Measurements from ENCODE around the gene ULK4.

The ULK4 gene

GRCh38 chr3:41308119-41308518, 653.8 kb downstream of the ULK4 start:
- Histone ChIP-seq H4K20me1 (ENCODE audit: insufficient read depth, low read length) (no peaks in the 10 kb centered on the region), H3K79me2 (ENCODE audit: insufficient read depth, low read length) (no peaks in the 10 kb centered on the region), H3K4me3 (ENCODE audit: low read depth in 1 of 2, low read length in 2 of 2) (no peak overlapping the region), H3K27ac (ENCODE audit: low read length) (no peak overlapping the region), H3K4me1 (ENCODE audit: insufficient read depth, low read length) (no peaks in the 10 kb centered on the region), H3K4me2 (ENCODE audit: insufficient read depth, low read length) (no peak overlapping the region), H3K27me3 (ENCODE audit: insufficient read depth, low read length, poor library complexity) (no peaks in the 10 kb centered on the region), H3K9ac (ENCODE audit: low read depth, low read length) (no peak overlapping the region), H2AFZ (ENCODE audit: low read depth, low read length) (no peak overlapping the region), H3K9me3 (ENCODE audit: insufficient read depth, low read length, severe bottlenecking) (no peaks in the 10 kb centered on the region), H3K36me3 (ENCODE audit: insufficient read depth, low read length) (no peaks in the 10 kb centered on the region)
- no peak for TF ChIP-seq EZH2 (IDR thresholded peaks at IDR 0.05; ENCODE audit: borderline replicate concordance, low read depth, low read length, severe bottlenecking)
- TF ChIP-seq CTCF (IDR thresholded peaks at IDR 0.05; ENCODE audit: borderline replicate concordance, extremely low read depth, low read length, poor library complexity, severe bottlenecking) = no peak
- ATAC-seq (ENCODE audit: insufficient read depth, low read depth) = no peak
- DNase-seq = no peak

- Histone ChIP-seq H4K20me1 (ENCODE audit: insufficient read depth, low read length) (no peaks in the 10 kb centered on the region), H3K36me3 (ENCODE audit: insufficient read depth, low read length) (no peaks in the 10 kb centered on the region), H2AFZ (ENCODE audit: low read depth, low read length) (no peak overlapping the region), H3K4me2 (ENCODE audit: insufficient read depth, low read length) (no peak overlapping the region), H3K9ac (ENCODE audit: low read depth, low read length) (no peak overlapping the region), H3K79me2 (ENCODE audit: insufficient read depth, low read length) (no peaks in the 10 kb centered on the region), H3K27me3 (ENCODE audit: insufficient read depth, low read length, poor library complexity) (no peaks in the 10 kb centered on the region), H3K27ac (ENCODE audit: low read length) (no peak overlapping the region), H3K4me1 (ENCODE audit: insufficient read depth, low read length) (no peaks in the 10 kb centered on the region), H3K4me3 (ENCODE audit: low read depth in 1 of 2, low read length in 2 of 2) (no peak overlapping the region), H3K9me3 (ENCODE audit: insufficient read depth, low read length, severe bottlenecking) (no peaks in the 10 kb centered on the region)
- TF ChIP-seq EZH2 (IDR thresholded peaks at IDR 0.05; ENCODE audit: borderline replicate concordance, low read depth, low read length, severe bottlenecking) (no peak), CTCF (IDR thresholded peaks at IDR 0.05; ENCODE audit: borderline replicate concordance, extremely low read depth, low read length, poor library complexity, severe bottlenecking) (no peak)
- DNase-seq (no peak), ATAC-seq (ENCODE audit: insufficient read depth, low read depth) (no peak)
Observed at GRCh38 chr3:41307065-41307464, 654.8 kb downstream of the ULK4 start.

- H2AFZ ChIP-seq (ENCODE audit: low read depth, low read length) = no peak overlapping the region
- H3K4me3 ChIP-seq (ENCODE audit: low read depth in 1 of 2, low read length in 2 of 2) = no peak overlapping the region
- TF ChIP-seq EZH2 (IDR thresholded peaks at IDR 0.05; ENCODE audit: borderline replicate concordance, low read depth, low read length, severe bottlenecking) (no peak), CTCF (IDR thresholded peaks at IDR 0.05; ENCODE audit: borderline replicate concordance, extremely low read depth, low read length, poor library complexity, severe bottlenecking) (no peak)
- H3K9ac ChIP-seq (ENCODE audit: low read depth, low read length) = no peak overlapping the region
- H3K36me3 ChIP-seq (ENCODE audit: insufficient read depth, low read length) = no peaks in the 10 kb centered on the region
- no peak overlapping the region for H3K4me2 ChIP-seq (ENCODE audit: insufficient read depth, low read length)
- no peaks in the 10 kb centered on the region for H3K9me3 ChIP-seq (ENCODE audit: insufficient read depth, low read length, severe bottlenecking)
- H4K20me1 ChIP-seq (ENCODE audit: insufficient read depth, low read length) = no peaks in the 10 kb centered on the region
- H3K79me2 ChIP-seq (ENCODE audit: insufficient read depth, low read length) = no peaks in the 10 kb centered on the region
- ATAC-seq (ENCODE audit: insufficient read depth, low read depth) (no peak), DNase-seq (no peak)
- H3K27ac ChIP-seq (ENCODE audit: low read length) = no peak overlapping the region
- H3K4me1 ChIP-seq (ENCODE audit: insufficient read depth, low read length) = no peaks in the 10 kb centered on the region
- no peaks in the 10 kb centered on the region for H3K27me3 ChIP-seq (ENCODE audit: insufficient read depth, low read length, poor library complexity)
Observed at GRCh38 chr3:41304593-41304992, 657.3 kb downstream of the ULK4 start.

- no peak for ATAC-seq (ENCODE audit: insufficient read depth, low read depth)
Observed at GRCh38 chr3:41302295-41302694, 659.6 kb downstream of the ULK4 start.

More at GRCh38 chr3:41302295-41302694, 659.6 kb downstream of the ULK4 start:
- Histone ChIP-seq H3K4me3 (ENCODE audit: low read depth in 1 of 2, low read length in 2 of 2) (no peak overlapping the region), H3K79me2 (ENCODE audit: insufficient read depth, low read length) (no peaks in the 10 kb centered on the region), H2AFZ (ENCODE audit: low read depth, low read length) (no peak overlapping the region), H3K27me3 (ENCODE audit: insufficient read depth, low read length, poor library complexity) (no peaks in the 10 kb centered on the region), H3K9me3 (ENCODE audit: insufficient read depth, low read length, severe bottlenecking) (no peaks in the 10 kb centered on the region), H3K9ac (ENCODE audit: low read depth, low read length) (no peak overlapping the region), H3K27ac (ENCODE audit: low read length) (no peak overlapping the region), H3K4me1 (ENCODE audit: insufficient read depth, low read length) (no peaks in the 10 kb centered on the region), H4K20me1 (ENCODE audit: insufficient read depth, low read length) (no peaks in the 10 kb centered on the region), H3K4me2 (ENCODE audit: insufficient read depth, low read length) (no peak overlapping the region), H3K36me3 (ENCODE audit: insufficient read depth, low read length) (no peaks in the 10 kb centered on the region)
- no peak for DNase-seq
- TF ChIP-seq EZH2 (IDR thresholded peaks at IDR 0.05; ENCODE audit: borderline replicate concordance, low read depth, low read length, severe bottlenecking) (no peak), CTCF (IDR thresholded peaks at IDR 0.05; ENCODE audit: borderline replicate concordance, extremely low read depth, low read length, poor library complexity, severe bottlenecking) (no peak)

Measured in DND-41 (cell line).